GM18499 (cell line): ENCODE results near the gene C9.
"Not testable (repeated sequence)": the region's sequence is repeated elsewhere in the genome, so short reads cannot be mapped to it uniquely, and the experiment has no call there.

Experiments used
- ATAC-seq: cut with Tn5 transposase; IDR thresholded peaks from one replicate; pipeline ENCODE4 v1.9.1; 2021; ENCODE audit warnings: moderate number of reproducible peaks; ENCODE audit not compliant: insufficient read depth, unreplicated experiment

Gene C9

DNA sequence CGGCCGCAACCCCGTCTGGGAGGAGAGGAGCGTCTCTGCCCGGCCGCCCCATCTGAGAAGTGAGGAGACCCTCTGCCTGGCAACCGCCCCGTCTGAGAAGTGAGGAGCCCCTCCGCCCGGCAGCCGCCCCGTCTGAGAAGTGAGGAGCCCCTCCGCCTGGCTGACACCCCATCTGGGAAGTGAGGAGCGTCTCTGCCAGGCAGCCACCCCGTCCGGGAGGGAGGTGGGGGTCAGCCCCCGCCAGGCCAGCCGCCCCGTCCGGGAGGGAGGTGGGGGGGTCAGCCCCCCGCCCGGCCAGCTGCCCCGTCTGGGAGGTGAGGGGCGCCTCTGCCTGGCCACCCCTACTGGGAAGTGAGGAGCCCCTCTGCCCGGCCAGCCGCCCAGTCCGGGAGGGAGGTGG is 30.0 kb downstream of the C9 start:
- not testable (repeated sequence) for ATAC-seq

DNA sequence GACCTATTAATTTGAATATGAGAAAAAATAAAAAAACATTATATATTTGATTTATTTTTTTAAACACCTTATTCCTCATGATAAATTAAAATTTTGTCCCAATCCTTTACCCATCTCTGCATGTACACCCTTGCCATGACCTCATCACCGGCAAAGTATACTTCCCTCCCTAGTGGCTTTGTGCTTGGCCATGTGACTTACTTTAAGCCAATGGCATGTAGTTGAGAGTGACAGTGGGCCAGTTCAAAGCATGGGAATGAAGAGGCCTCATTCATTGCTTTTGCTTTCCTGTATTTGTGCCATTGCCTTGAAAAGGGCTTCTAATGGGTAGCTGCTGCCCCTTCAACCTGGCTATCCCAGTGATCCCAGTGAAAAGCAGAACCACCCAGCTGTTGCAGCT is 31.2 kb downstream of the C9 start:
- ATAC-seq, result no peak

DNA sequence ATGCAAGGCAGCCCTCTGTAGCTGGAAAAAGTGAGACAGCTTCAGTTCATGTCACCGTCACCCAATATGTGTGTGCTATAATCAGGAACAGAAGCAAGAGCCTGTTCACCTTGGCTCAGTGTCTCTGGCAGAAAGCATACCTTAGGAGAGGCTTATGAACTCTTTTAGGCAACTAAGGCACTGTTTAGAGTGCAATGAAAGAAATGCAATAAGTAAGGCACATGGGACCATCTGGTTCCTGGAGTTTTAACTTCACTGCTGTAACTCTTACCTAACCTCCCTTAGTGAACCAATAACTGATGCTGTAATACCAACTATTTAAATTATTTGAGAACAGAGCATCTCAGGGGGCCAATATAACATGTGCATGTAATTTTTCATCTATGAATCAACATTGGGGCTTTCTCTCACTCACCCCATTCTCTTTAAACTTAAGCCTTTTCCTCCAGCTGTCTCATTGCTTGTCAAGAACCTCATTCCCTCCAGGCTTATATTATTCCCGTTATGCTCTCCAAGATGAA is 32.4 kb downstream of the C9 start:
- ATAC-seq, result no peak

DNA sequence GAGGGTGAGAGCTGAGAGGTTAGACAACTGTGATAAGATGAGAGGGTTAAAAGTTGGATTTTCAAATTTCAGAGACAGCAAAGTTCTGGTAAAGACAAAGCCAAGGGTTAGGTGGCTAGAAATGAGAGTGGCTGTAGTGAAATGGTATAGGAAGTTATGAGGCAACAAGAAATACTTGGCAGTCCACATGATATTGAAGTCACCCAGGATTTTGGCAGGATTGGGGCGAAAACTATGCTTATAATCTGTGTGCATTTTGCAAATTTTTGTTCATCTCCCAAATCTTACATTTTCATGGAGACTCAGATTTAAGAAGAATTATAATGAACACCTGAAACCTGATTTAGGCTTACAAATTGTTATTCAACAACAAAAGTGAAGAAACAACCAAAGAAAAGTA is 35.6 kb downstream of the C9 start:
- ATAC-seq, result no peak

DNA sequence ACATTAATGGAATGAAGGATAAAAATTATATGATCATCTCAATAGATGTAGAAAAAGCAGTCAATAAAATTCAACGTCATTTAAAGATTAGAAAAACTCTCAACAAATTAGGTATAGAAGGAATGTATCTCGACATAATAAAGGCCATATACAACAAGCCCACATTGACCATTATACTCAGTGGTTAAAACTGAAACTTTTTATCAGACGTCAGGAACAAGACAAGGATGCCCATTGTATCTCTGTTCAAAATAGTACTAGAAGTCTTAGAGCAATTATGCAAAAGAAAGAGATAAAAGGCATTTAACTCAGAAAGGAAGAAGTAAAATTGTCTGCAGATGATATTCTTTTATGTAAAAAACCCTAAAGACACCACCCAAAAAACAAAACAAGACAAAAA is 40.8 kb downstream of the C9 start:
- ATAC-seq, result no peak

DNA sequence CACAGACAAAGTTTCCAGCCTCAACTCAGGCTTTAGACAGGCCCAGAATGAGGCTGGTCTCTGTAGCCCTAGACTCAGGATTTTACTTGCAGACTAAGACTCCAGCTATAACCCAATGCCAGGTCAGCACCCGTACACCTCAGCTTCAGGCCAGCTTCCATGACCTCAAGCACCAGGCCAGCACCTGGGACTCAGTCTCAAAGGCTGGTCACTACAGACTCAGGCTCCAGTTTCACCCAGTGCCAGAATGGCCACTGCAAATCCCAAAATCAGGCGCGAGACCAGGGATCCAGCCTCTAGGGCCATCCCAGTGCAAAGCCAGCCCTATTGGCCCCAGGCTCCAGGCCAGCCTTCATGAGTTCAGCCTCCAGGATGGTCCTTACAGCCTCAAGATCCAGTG is 44.9 kb downstream of the C9 start:
- ATAC-seq, result no peak

DNA sequence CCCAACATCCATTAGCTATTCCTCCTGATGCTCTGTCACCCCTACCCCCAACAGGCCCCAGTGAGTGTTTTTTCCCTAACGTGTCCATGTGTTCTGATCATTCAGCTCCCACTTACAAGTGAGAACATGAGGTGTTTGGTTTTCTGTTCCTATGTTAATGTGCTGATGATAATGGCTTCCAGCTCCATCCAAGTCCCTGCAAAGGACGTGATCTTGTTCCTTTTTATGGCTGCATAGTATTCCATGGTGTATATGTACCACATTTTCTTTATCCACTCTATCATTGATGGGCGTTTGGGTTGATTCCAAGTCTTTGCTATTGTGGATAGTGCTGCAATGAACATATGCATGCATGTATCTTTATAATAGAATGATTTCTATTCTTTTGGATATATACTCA is 47.8 kb downstream of the C9 start:
- ATAC-seq, result not testable (repeated sequence)

DNA sequence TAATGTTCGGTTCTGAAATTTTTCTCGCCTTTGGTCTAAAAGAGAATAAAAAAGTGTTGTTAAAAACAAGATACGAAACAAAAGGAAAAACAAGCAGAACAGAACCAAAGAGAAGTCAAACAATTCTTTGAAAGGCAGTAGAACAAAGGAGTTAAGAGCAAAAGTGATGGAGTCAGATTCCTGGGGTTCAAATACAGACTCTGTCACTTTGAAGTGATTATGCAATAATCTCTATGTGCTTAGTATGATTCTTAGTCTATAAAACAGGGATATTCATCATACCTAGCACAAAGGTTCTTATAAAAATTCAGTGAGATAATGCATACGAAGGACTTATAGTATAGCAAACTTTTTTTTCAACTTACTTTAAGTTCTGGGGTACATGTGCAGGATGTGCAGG is 48.3 kb downstream of the C9 start:
- ATAC-seq, result no peak

DNA sequence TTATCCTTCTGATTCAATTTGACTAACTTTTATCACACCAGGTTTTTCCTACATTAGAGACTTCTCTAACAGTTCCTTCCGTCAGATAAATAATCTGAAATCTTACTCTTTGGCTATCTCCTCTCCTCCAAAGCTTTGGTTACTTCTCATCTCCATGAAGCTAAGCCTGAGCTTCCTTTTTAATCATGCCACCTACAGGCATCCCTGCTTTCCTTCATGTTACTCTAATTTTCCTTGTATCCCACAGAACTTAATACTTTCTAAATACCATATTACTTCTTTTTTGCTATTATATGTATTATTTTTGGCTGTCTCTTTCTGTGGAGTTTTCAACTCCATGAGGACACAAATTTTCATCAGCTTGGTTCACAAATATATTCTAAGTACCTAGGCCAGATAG is 49.7 kb downstream of the C9 start:
- no peak for ATAC-seq

DNA sequence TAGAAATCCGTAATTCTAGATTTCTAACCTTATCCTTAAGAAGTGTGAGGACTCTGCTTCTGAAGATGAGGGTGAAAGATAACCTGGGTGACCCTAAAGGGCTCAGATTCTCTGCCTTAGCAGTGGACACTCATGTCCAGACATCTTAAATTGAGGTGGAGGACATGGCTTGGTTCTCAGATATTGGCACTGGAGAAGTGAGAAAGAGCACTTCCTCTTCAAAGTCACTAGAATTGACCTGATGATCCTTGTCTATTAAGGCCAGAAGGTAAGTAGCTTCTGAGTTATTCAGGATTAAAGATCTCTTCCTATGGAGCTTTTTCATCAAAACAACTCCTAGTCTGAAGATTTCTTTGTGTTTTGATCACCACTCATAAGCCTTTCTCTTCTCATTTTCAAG is 54.8 kb downstream of the C9 start:
- ATAC-seq, result no peak

DNA sequence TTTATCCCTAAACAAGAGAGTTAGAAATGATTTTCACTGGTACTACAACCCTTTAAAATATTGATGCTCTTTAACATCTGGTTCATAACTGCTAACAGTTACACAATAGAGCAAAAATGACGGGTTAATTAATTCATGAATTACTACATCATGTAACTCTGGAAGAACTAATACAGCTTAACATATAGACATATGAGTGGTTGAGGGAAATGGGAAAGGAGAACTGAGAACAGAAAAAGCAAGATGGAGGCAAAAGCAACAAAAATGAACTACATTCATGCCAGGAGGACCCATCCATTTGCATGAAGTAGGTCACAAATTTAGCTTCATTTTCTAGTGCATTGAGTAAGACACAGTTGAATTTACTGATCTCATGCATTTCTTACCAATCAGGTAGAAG is 61.8 kb downstream of the C9 start:
- ATAC-seq, result no peak

DNA sequence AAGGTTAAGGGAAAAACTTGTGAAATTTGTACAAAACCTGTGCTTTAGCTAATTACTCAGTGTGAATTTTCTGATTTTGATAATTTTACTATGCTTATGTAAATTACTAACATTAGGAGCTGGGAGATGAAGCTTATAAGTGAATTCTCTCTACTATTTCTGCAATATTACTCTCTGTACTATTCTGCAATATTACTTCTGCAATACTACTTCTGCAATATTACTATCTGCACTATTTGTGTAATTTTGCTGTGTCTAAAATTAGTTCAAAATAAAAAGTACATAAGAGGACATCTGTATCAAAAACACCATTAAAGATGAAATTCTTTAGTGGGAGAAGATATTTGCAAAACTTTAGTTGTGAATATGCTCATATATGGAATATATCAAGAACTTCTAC is 62.9 kb downstream of the C9 start:
- ATAC-seq, result no peak

DNA sequence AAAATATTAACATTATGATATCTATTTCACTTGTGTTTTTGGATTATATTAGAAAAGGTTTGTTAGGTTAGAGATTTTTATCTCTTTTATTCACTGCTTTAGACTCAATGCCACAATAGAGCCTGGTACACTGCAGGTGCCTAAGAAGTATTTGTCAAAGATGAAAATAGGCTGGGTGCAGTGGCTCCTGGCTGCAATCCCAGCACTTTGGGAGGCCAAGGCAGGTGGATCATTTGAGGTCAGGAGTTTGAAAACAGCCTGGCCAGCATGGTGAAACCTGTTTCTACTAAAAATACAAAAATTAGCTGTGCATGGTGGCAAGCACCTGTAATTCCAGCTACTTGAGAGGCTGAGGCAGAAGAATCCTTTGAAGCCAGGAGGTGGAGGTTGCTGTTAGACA is 64.3 kb downstream of the C9 start:
- ATAC-seq, result no peak

DNA sequence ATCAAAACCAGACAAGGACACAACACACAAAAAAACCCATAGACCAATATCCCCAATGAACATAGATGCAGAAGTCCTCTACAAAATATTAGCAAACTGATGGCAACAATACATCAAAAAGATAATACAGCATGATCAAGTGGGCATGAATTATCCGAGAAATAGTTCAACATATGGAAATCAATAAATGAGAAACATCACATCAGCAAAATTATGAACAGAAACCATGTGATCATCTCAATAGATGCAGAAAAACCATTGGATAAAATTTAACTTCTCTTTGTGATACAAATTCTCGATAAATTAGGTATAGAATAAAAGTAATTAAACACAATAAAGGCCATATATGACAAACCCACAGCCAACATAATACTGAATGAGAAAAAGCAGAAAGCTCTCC is 69.6 kb downstream of the C9 start:
- ATAC-seq, result no peak

DNA sequence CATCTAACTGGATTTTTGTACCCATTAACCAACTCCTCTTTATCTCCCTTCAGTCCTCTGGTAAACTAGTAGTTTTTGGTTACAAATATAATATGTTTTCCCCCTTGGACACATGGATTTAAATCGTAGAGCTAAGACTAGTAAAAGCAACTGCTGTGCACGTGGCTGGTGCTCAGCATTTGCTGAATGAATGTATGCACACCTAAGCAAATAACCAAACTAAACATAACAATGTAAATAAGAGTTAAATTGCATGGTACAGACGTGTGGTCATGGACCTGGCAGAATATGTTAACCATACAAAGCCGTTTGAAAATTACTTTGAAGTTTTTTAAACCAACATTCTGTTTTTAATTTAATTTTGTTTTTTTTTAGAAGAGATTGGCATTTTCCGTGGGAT is 79.7 kb downstream of the C9 start:
- no peak for ATAC-seq

DNA sequence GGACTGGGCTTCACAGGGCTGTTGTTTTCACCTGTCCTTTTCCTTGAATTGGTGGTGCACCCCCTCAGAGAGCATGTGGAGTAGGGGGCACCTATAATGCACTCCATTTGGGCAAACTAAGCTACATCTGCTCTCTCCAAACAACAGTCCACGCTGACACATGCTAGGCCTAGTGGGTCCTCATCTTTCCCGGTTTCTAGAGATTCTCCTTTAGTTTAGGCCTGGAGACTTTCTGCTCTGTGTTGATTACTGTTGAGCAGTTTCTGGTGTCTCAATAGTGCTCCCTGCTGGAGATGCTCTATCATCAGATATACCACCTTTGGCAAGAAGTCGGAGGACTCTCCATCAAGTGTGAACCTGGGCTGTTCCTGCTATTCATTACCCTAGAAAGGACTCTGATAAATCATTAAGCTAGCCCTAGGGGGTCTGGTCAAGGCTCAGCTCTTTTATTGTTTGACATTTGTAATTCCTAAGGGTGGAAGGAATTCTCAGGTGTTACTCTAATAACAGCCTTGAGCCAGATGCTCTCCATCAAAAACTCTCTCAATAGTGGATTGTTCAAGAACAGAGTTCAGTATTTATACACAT is 81.0 kb downstream of the C9 start:
- no peak for ATAC-seq

DNA sequence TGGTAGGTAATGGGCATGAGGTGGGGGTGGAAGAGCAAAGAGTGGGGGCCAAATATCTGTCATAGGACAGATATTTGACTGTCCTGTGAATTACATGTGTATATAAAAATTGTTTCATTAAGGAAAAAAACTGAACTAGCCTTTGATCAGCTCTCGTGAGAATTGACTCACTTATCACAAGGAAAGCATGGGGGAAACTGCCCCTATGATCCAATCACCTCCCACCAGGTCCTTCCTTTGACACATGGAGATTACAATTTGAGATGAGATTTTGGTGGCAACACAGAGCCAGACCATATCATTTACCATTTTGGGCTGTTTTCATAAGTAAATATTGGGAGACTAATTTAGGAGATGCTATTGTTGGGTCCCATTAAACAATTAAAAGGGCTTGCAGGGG is 81.7 kb downstream of the C9 start:
- ATAC-seq, result no peak

DNA sequence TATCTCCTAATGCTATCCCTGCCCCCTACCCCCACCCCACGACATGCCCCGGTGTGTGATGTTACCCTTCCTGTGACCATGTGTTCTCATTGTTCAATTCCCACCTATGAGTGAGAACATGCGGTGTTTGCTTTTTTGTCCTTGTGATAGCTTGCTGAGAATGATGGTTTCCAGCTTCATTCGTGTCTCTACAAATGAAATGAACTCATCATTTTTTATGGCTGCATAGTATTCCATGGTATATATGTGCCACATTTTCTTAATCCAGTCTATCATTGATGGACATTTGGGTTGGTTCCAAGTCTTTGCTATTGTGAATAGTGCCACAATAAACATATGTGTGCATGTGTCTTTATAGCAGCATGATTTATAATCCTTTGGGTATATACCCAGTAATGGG is 88.4 kb downstream of the C9 start:
- not testable (repeated sequence) for ATAC-seq

DNA sequence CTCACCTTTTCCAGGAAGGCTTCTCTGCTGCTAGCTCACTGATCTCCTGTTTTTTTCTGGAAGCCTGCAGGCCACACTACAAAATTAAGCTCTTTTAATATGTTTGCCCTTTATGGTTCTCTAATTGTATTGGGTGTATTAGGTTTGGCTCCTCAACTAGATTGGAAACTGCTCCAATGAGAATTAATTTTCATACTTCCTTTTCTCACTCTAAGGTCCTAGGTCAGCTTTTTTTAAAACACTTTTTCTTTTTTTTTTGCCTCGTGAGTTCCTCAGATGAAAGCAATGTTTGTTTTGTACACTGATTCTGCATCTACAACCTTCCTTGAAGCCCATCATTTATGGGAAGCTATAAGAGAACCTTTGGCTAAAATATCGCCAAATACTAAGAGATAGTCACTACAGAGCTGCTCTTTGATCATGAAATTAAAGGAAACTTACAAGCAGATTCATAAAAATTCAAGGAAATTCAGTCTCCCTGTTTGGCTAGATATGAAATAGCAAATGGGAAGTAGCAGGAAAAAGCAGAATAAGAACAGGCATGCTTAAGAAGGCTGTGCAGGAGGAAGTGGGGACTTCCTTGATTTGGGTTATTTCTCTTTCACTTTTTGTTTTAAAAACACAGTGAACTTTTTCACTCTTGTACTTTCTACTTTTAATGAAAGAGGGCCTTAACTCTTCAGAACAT is 89.8 kb downstream of the C9 start:
- no peak for ATAC-seq

DNA sequence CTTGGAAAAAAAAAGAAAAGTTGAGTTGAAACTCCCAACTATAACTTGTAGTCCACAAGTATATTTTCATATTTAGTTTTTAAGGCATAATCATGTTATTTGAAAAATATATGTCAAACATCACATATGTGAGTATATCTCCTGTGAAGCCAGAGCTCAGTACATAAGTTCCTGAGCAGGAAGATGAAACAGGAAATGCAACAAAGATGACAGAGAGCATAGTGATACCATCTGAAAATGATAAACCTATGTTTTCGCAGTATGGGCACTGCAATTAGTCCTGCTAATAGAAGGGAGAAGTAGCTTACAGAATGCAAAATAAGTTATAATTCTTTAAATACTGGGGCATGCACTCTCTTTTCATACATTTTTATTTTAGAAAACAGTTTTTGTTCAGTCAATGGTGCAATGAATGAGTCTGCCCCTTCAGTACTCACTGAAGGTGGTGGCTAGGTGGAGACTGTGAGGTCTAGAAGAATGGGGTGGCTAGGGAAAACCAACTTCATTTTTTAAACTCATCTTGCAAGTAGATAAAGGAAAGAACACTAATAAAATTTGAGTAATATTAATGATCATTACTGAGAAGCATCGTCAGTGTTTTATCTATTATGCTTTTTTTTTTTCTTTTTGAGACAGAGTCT is 90.9 kb downstream of the C9 start:
- ATAC-seq, result no peak

DNA sequence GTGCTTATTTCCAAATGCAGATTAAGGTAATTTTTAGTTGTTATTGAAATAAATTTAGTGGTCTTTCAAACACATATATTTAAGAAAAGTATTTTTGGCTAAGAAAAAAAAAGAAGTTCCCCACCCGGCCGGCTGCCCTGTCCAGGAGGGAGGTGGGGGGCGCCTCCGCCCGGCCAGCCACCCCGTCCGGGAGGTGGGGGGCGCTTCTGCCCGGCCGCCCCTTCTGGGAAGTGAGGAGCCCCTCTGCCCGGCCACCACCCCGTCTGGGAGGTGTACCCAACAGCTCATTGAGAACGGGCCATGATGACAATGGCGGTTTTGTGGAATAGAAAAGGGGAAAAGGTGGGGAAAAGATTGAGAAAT is 91.4 kb downstream of the C9 start:
- not testable (repeated sequence) for ATAC-seq
